Astrocyte (in vitro differentiated cells and primary cell): ENCODE results near the gene FOXA2.

Source experiments
- EZH2 ChIP-seq: IDR thresholded peaks from 2 replicates; pipeline ENCODE4 v1.6.1; 2012; ENCODE audit warnings: mild to moderate bottlenecking, low read length, inconsistent platforms; ENCODE audit not compliant: insufficient read depth
- TF ChIP-seq, protein P1 (sequence below): IDR thresholded peaks from 2 replicates; pipeline ENCODE4 v1.5.1; 2011; ENCODE audit warnings: low read depth, mild to moderate bottlenecking, inconsistent platforms, low read length, moderate library complexity; ENCODE audit not compliant: insufficient read depth

DNA sequence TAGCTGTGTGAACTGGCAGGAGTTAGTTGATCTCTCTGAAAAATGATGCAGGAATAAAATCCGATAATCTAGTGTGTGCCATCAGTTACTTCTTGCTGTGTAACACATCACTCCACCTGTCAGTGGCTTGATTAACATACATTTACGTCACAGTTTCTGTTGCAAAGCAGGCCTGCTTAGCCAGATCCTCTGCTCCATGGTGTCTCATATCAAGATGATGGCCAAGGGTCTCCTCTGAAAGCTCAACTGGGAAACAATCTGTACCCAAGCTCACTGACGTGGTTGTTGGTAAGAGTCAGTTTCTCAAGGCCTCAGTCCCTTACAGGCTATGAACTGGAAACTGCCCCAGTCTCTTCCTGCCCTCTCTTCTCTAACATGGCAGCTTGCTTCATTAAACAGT is 51.8 kb downstream of the FOXA2 start:
- TF ChIP-seq, protein P1, sequence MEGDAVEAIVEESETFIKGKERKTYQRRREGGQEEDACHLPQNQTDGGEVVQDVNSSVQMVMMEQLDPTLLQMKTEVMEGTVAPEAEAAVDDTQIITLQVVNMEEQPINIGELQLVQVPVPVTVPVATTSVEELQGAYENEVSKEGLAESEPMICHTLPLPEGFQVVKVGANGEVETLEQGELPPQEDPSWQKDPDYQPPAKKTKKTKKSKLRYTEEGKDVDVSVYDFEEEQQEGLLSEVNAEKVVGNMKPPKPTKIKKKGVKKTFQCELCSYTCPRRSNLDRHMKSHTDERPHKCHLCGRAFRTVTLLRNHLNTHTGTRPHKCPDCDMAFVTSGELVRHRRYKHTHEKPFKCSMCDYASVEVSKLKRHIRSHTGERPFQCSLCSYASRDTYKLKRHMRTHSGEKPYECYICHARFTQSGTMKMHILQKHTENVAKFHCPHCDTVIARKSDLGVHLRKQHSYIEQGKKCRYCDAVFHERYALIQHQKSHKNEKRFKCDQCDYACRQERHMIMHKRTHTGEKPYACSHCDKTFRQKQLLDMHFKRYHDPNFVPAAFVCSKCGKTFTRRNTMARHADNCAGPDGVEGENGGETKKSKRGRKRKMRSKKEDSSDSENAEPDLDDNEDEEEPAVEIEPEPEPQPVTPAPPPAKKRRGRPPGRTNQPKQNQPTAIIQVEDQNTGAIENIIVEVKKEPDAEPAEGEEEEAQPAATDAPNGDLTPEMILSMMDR: no peak
- TF ChIP-seq EZH2: no peak
